Measurements from ENCODE around the gene DPP9. TPM values are rescaled to one million over a fixed set of nuclear protein-coding genes. Genes with fewer than 3 reads are reported as not detected.

The DPP9 gene
- total RNA-seq, 2 donors from 2014 or later: 36.2 to 50.4 TPM

DNA sequence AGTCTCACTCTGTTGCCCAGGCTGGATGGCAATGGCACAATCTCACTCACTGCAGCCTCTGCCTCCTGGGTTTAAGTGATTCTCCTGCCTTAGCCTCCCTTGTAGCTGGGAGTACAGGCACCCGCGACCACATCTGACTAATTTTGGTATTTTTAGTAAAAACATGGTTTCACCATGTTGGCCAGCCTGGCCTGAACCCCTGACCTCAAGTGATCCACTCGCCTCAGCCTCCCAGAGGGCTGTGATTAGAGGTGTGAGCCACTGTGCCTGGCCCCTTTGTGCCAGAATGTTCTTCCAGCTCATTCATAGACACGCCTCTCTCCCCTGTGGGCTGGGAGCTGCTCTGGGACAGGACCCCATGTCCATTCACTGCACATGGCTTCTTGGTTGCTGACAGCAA, 62.6 kb downstream of the DPP9 start:
- Histone ChIP-seq H3K36me3 (peaks cover 73% of the 10 kb centered on the region), H3K4me3 (no peak overlapping the region), H3K9me3 (peaks cover 0 to 11% of the 10 kb centered on the region in 2 donors), H3K27me3 (no peaks in the 10 kb centered on the region), H3K27ac (no peak overlapping the region), H3K4me1 (no peaks in the 10 kb centered on the region)
- DNase-seq (ENCODE audit: low spot score): no peak
- TF ChIP-seq, protein P1, sequence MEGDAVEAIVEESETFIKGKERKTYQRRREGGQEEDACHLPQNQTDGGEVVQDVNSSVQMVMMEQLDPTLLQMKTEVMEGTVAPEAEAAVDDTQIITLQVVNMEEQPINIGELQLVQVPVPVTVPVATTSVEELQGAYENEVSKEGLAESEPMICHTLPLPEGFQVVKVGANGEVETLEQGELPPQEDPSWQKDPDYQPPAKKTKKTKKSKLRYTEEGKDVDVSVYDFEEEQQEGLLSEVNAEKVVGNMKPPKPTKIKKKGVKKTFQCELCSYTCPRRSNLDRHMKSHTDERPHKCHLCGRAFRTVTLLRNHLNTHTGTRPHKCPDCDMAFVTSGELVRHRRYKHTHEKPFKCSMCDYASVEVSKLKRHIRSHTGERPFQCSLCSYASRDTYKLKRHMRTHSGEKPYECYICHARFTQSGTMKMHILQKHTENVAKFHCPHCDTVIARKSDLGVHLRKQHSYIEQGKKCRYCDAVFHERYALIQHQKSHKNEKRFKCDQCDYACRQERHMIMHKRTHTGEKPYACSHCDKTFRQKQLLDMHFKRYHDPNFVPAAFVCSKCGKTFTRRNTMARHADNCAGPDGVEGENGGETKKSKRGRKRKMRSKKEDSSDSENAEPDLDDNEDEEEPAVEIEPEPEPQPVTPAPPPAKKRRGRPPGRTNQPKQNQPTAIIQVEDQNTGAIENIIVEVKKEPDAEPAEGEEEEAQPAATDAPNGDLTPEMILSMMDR (IDR thresholded peaks at IDR 0.05): no peak

DNA sequence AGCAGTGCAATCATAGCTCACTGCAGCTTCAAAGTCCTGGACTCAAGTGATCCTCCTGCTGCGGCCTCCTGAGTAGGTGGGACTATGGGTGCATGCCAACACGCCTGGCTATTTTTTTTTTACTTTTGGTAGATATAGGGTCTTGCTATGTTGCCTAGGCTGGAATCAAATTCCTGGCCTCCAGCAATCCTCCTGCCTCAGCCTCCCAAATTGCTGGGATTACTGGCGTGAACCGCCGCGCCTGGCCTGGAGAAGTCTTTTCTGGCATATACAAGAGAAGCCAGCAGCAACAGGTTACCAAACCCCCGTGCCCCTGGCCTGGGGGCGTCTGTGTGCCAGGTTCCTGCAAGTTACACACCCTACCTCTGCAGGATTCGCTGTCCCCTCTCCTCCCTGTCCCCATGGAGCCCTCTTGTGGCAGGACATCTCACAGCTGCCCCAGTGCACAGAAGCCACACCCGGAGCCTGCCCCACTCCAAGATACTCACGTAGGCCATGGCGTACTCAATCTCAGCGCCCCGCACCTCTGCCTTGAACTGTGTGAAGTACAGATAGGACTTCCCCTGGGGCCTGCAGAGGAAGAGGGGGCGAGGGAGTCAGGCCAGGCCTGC, 63.4 kb downstream of the DPP9 start:
- no peak overlapping the region for H3K4me3 ChIP-seq
- H3K27me3 ChIP-seq: no peaks in the 10 kb centered on the region
- no peak for DNase-seq (ENCODE audit: low spot score)
- TF ChIP-seq, protein P1 (IDR thresholded peaks at IDR 0.05): peak in 1 of 2 donors; percentile 45
- peaks cover 69% of the 10 kb centered on the region for H3K36me3 ChIP-seq
- H3K27ac ChIP-seq: no peak overlapping the region
- H3K4me1 ChIP-seq: no peaks in the 10 kb centered on the region
- H3K9me3 ChIP-seq: peaks cover 0 to 11% of the 10 kb centered on the region in 2 donors

DNA sequence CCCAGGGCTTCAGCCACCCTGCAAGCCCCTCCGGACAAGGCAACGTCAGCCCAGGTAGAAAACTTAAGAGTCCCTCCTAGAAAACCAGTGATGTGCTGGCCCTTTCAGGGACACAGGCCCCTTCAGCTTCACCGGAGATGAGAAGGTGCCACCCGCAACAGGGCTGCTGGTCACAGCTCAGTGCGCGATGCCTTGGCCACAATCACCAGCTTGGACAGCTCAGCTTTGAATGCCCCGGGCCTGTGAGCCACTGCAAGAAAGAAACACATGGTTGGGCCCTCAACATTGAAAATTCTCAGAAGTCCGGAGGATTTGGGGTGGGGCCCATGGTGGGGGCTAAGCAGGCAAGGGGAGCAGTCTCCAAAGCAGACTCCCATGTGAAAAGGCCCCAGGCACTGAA, 65.8 kb downstream of the DPP9 start:
- no peaks in the 10 kb centered on the region for H3K4me1 ChIP-seq
- TF ChIP-seq, protein P1 (IDR thresholded peaks at IDR 0.05): no peak
- H3K4me3 ChIP-seq: no peak overlapping the region
- no peaks in the 10 kb centered on the region for H3K27me3 ChIP-seq
- DNase-seq (ENCODE audit: low spot score): no peak
- peaks cover 0 to 11% of the 10 kb centered on the region in 2 donors for H3K9me3 ChIP-seq
- peaks cover 52% of the 10 kb centered on the region for H3K36me3 ChIP-seq
- no peak overlapping the region for H3K27ac ChIP-seq

DNA sequence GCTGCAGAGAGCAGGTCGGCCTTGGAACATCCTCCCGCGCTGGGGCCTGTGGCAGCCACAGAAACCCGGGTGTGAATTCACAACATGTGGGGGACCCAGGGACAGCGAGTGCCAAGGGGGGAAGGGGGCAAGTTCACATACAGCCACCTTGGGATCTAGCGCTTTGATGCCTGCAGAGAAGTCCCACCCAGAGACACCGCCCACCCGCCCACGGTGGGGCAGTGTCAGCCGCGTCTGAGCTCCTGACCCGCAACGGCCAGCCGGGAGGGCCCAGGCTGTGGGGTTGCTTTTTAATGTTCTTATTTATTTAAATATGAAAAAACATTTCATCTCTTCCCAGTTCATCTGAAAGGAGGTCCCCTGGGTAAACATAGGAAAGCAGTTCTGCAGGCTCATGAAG, 66.4 kb downstream of the DPP9 start:
- TF ChIP-seq, protein P1 (IDR thresholded peaks at IDR 0.05): no peak
- Histone ChIP-seq H3K27me3 (no peaks in the 10 kb centered on the region), H3K27ac (no peak overlapping the region), H3K4me1 (no peaks in the 10 kb centered on the region), H3K4me3 (no peak overlapping the region), H3K36me3 (peaks cover 51% of the 10 kb centered on the region), H3K9me3 (peaks cover 0 to 11% of the 10 kb centered on the region in 2 donors)
- no peak for DNase-seq (ENCODE audit: low spot score)

DNA sequence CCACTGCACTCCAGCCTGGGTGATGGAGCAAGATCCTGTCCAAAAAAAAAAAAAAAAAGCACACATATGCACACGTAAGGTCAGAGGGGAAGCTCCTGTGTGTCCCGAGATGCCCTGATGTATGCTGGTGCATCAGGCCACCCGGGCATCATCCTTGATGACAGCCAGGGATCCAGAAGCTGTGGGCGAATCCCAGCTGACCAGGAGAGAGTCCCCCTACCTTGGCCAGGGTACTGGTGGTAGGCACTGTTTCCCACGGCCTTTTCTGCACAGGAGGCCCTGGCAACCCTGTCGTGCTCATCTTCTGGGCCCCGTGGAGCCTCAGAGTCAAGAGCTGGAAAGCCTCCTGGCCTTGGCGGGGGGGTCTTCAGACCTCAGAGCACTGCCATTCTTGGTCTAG, 67.5 kb downstream of the DPP9 start:
- H3K9me3 ChIP-seq: peaks cover 0 to 11% of the 10 kb centered on the region in 2 donors
- no peak overlapping the region for H3K27ac ChIP-seq
- TF ChIP-seq, protein P1 (IDR thresholded peaks at IDR 0.05): no peak
- DNase-seq (ENCODE audit: low spot score): no peak
- peaks cover 46% of the 10 kb centered on the region for H3K36me3 ChIP-seq
- H3K4me1 ChIP-seq: no peaks in the 10 kb centered on the region
- no peak overlapping the region for H3K4me3 ChIP-seq
- no peaks in the 10 kb centered on the region for H3K27me3 ChIP-seq

Measured in right atrium auricular region (tissue), 2 donors.